ENCODE measurements around the gene WRAP53.
A peak's percentile ranks its signal among the peaks of the same experiment; 100 is the strongest.

Gene WRAP53

GRCh38 chr17:7684851-7685532 lies 3.3 kb upstream of the WRAP53 start:
- DNase-seq: no peak

- peak; percentile 89 to 90 for DNase-seq
These were observed 2.6 kb upstream of the WRAP53 start for GRCh38 chr17:7685533-7686221.

GRCh38 chr17:7686222-7687071 lies 1.8 kb upstream of the WRAP53 start:
- peak; percentile 79 to 83 for DNase-seq

GRCh38 chr17:7687072-7687907 lies 987 bp upstream of the WRAP53 start, which contains the start of gene TP53:
TSS of gene TP53 (minus strand) at chr17:7687490. CDS start at chr17:7676594, 10,896 bp downstream.
- DNase-seq: peak; percentile 82 to 90

- no peak for DNase-seq
These were observed 585 bp downstream of the WRAP53 start for GRCh38 chr17:7688808-7689316.

- no peak for DNase-seq
These were observed 7.3 kb downstream of the WRAP53 start for GRCh38 chr17:7695586-7695985.

- DNase-seq: no peak
These were observed 9.7 kb downstream of the WRAP53 start for GRCh38 chr17:7697828-7698588.

- no peak for DNase-seq
These were observed 12.2 kb downstream of the WRAP53 start for GRCh38 chr17:7700510-7700909.

- DNase-seq: no peak
These were observed 13.4 kb downstream of the WRAP53 start for GRCh38 chr17:7701681-7702080.

GRCh38 chr17:7702776-7703175 lies 14.5 kb downstream of the WRAP53 start:
- no peak for DNase-seq

- no peak for DNase-seq
These were observed 15.6 kb downstream of the WRAP53 start for GRCh38 chr17:7703584-7704479.

GRCh38 chr17:7704601-7705268 lies 16.5 kb downstream of the WRAP53 start, which contains the start of gene EFNB3:
TSS of gene EFNB3 (plus strand) at chr17:7705202. CDS start at chr17:7705599, 397 bp downstream.
- peak in 1 of 2 donors; percentile 17 for DNase-seq

- DNase-seq: no peak
These were observed 17.3 kb downstream of the WRAP53 start for GRCh38 chr17:7705269-7706255.

GRCh38 chr17:7706631-7707354 lies 18.5 kb downstream of the WRAP53 start:
- no peak for DNase-seq

- no peak for DNase-seq
These were observed 19.2 kb downstream of the WRAP53 start for GRCh38 chr17:7707446-7707845.

GRCh38 chr17:7707858-7708750 lies 19.8 kb downstream of the WRAP53 start:
- DNase-seq: no peak

GRCh38 chr17:7709031-7709430 lies 20.8 kb downstream of the WRAP53 start:
- no peak for DNase-seq
